Suppressor macrophage treated with lipopolysaccharide for 1 hour (primary cell): ENCODE data around the gene IRGQ.
"Not testable (repeated sequence)": the region's sequence is repeated elsewhere in the genome, so short reads cannot be mapped to it uniquely, and the experiment has no call there.

Experiments
- DNase-seq, 3 donors: peaks; one replicate each; pipeline ENCODE4 v3.0.0-alpha.2; 2020 to 2022

IRGQ gene, protein sequence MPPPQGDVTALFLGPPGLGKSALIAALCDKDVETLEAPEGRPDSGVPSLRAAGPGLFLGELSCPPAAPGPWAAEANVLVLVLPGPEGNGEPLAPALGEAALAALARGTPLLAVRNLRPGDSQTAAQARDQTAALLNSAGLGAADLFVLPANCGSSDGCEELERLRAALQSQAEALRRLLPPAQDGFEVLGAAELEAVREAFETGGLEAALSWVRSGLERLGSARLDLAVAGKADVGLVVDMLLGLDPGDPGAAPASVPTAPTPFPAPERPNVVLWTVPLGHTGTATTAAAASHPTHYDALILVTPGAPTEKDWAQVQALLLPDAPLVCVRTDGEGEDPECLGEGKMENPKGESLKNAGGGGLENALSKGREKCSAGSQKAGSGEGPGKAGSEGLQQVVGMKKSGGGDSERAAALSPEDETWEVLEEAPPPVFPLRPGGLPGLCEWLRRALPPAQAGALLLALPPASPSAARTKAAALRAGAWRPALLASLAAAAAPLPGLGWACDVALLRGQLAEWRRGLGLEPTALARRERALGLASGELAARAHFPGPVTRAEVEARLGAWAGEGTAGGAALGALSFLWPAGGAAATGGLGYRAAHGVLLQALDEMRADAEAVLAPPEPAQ

DNA sequence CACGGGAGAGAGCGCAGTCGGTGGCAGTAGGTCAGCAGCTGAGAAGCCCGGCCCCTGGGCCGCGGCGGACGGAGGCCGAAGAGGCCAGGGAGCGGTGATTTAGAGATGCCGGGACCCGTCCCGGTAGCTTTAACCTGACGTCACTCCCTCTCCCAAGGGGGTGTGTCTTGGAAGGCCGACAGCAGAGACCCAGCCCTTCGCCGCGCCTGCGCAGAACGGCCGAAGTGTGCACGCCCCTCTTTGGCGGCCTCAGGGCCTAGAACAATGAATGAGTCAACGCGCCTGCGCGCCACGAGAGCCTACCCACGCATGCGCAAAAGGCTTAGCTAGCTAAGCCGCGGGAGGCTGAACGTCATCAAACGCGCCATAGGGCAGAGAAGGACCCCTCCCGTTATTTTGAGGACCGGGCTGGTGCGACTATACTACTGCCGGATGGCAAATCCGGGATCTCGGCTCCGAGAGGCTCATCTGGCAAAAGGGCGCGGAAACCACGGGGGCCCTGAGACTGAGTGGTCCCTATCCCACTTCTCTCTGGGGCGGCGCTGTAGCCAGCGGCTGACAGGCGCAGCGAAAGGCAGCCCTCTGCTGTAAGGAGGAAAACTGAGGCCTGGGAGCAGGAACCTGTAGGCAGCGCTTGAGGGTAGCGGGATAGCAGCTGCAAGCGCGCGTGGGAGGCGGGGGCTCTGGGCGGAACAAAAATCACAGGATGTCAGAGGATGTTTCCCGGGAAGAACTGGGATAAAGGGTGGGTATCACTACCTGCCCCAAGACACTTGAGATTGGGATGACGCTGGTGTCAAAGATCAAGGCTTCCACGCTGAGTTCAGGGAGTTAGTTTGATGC lies at the start of gene IRGQ, which contains the start of gene ZNF576:
IRGQ (minus strand) TSS at position 136 of the 843 bp plus-strand sequence. CDS start 796 bp downstream, outside the sequence.
ZNF576 (plus strand) TSS at position 597 of the 843 bp plus-strand sequence. CDS start 514 bp downstream, outside the sequence.
- peak; percentile 100 for DNase-seq

DNA sequence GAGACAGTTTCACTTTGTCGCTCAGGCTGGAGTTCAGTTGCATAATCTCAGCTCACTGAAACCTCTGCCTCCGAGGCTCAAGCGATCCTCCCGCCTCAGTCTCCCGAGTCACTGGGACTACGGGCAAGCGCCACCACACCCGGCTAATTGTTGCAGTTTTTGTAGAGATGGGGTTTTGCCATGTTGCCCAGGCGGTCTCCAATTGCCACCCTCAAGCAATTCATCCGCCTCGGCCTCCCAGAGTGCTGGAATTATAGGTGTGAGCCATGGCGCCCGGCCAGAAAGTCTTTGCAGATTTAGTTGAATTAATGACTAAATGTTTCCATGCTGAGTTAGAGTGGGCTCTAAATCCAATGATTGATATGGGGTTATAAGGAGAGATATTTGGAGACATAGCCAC lies 48.2 kb upstream of the IRGQ start:
- DNase-seq, result peak in 1 of 3 donors; percentile 29

DNA sequence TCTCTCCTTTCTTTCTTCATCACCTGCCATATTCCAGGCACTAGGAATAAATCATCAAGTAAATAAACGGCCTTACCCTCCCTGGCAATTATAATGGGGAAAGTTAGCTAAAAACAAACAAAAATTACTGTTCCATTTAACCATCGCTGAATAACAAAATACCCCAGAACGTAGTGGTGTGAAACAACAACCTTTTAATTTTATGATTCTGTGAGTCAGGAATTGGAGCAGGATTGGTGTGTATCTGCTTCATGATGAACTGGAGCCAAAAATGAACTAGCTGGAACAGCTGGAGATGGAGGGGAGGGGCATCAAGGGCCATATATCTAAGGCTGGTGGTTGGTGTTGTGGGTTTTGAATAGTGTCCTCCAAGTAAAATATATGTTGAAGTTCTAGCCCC lies 47.4 kb upstream of the IRGQ start:
- no peak for DNase-seq

GRCh38 chr19:43642531-43642930 lies 46.6 kb upstream of the IRGQ start:
- no peak for DNase-seq

- no peak for DNase-seq
Observed at GRCh38 chr19:43641333-43641732, 45.4 kb upstream of the IRGQ start.

DNA sequence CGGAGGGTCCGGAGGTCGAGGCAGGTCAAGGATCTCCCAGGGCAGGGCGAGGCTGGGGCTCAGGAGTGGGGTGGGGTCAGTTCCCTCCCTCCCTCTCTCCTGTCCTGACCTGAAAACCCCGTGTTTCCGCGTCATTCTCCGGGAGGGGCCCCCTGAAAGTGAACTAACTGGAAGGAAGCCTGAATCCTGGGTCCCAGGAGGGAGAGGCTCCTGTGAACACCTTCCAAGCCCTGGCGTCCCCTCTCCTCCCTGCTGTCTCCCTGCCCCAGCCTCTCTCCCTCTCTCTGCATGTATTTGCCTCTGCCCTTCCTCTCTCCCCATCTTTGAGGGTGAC lies 44.5 kb upstream of the IRGQ start:
- DNase-seq, result no peak

GRCh38 chr19:43639519-43640423 lies 43.8 kb upstream of the IRGQ start, which contains the start of gene CADM4:
TSS of gene CADM4 (minus strand) at chr19:43639850. CDS start at chr19:43639790, 60 bp downstream.
- DNase-seq, result peak in 2 of 3 donors; percentile 33 to 67

DNA sequence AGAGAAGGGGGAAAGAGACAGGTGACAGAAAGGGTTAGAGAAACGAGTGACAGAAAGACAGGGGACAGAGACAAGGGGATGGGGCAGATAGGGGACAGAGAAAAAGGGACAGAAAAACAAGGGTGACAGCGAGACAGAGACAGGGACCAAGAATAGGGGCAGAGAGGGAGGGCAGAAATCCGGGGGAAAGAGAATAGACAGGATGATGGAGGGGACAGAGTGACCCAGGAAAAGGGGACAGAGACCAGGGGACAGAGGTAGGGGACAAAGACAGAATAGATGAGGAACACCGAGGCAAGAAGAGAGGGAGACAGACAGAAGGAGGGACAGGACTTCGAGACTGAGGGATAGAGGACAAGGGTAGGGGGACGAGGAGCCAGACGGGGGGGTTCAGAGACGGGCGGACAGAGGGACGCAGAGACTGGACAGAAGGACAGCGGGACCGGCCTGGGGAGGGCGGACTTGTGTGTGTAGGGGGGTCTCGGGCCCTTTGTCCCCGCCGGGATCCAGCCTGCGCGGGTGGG lies 43.1 kb upstream of the IRGQ start:
- no peak for DNase-seq

- DNase-seq, result no peak
Observed at GRCh38 chr19:43638214-43638994, 42.5 kb upstream of the IRGQ start.

DNA sequence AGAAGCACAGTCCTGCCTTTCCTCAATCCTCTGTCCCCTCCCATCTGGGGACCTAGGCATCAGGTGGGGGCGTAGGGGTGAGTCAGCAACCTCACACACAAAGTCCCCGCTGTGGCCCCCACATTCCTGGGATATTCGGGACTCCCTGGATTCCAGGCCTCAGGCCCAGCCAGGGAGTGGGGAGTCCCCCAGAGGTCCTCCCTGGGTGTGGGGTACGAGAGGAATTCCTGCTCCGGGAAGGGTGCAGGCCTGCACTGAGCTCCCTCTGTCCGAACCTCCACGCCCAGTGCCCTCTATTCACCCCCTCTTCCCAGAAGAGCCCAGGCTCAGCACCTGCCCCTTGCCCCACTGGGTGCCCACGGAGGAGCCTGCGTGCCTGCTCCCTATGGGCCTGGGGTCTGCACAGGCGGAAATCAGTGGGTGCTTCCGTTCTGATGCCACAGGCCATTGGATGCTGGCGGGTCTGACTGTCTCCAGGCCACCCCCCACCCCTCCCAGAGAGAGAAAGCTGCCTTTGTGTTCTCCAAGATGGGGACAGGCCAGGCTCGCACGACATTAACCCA lies 40.3 kb upstream of the IRGQ start:
- DNase-seq, result no peak

DNA sequence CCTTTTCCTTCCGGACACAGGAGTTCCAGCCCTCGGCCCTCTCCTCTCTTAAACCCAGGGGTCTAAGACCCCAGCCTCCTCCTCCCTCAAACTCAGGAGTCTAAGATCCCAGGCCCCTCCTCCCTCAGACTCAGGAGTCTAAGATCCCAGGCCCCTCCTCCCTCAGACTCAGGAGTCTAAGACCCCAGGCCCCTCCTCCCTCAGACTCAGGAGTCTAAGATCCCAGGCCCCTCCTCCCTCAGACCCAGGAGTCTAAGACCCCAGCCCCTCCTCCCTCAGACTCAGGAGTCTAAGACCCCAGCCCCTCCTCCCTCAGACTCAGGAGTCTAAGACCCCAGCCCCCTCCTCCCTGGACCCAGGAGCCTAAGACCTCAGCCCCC lies 39.6 kb upstream of the IRGQ start:
- not testable (repeated sequence) for DNase-seq

- no peak for DNase-seq
Observed at GRCh38 chr19:43634872-43635560, 39.1 kb upstream of the IRGQ start.

DNA sequence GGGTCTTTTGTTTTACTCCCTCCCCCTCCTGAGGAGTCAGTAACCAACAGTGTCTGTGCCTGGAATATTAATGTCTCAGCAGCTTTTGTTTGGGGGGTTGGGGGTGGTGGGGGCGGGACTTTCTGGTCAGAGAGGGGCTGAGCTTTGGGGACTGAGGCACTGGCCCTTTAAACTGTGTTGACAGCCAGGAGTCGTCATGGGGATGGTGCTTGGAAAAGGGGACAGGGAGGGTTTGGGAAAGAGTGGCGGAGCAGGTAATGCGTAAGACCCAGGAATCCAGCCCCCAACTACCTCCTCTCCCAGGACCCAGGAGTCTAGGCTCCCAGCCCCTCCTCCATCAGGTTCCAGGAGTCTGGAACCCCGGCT lies 38.6 kb upstream of the IRGQ start:
- no peak for DNase-seq

DNA sequence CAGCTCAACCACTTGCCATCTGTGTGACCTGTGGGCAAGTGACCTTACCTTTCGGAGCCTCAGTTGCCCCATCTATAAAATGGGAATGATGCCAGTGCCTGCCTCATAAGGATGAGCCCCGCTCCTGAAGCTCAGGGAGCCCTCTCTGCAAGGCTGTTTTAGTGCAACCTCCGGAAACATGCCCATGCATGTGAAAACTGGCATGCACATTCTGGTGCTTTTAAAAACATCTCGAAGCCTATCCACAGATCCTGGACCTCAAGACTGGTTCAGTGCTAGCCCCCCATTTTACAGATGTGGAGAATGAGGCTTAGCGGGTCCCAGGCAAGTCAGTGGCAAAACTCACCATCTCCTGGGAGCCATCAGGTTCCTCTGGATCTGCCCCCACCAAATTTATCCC lies 38.1 kb upstream of the IRGQ start:
- DNase-seq, result no peak

DNA sequence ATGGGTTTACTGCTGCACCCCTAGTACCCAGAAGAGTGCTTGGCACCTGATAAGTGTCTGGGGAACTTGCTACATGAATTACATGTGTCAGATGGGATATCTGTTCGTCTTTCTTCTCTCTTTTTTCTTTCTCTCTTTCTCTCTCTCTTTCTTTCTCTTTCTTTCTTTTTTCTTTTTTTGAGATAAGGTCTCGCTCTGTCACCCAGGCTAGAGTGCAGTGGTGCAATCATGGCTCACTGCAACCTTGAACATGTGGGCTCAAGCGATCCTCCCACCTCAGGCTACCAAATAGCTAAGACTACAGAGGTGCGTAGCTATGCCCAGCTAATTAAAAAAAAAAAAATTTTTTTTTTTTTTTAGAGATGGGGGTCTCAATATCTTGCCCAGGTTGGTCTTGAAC lies 37.6 kb upstream of the IRGQ start:
- no peak for DNase-seq

- no peak for DNase-seq
Observed at GRCh38 chr19:43631491-43631890, 35.6 kb upstream of the IRGQ start.

- DNase-seq, result no peak
Observed at GRCh38 chr19:43628646-43629326, 32.9 kb upstream of the IRGQ start.

- DNase-seq, result no peak
Observed at GRCh38 chr19:43626838-43627237, 30.9 kb upstream of the IRGQ start.

- DNase-seq, result peak; percentile 40 to 74 (median 52)
Observed at GRCh38 chr19:43625918-43626579, 30.1 kb upstream of the IRGQ start.
